Type B pancreatic cell (in vitro differentiated cells): ENCODE measurements around the gene TLK1. TPM values are rescaled to one million over a fixed set of nuclear protein-coding genes. Genes with fewer than 3 reads are reported as not detected.

Source experiments
- DNase-seq: peaks from one replicate; pipeline ENCODE4 v3.0.0; 2021; ENCODE audit warnings: mixed read lengths; ENCODE audit not compliant: unreplicated experiment; ENCODE audit errors: extremely low spot score
- H3K27ac Mint-ChIP-seq: 2 replicates; pipeline ENCODE4 v1.8.0; 2021; ENCODE audit warnings: mild to moderate bottlenecking, mixed read lengths
- H3K27me3 Mint-ChIP-seq: 2 replicates; pipeline ENCODE4 v1.8.0; 2021; ENCODE audit warnings: mixed read lengths
- H3K36me3 Mint-ChIP-seq: 2 replicates; pipeline ENCODE4 v1.8.0; 2021; ENCODE audit warnings: mixed read lengths
- H3K4me1 Mint-ChIP-seq: one replicate; pipeline ENCODE4 v1.8.0; 2021; ENCODE audit warnings: mixed read lengths; ENCODE audit not compliant: unreplicated experiment
- H3K4me3 Mint-ChIP-seq: 2 replicates; pipeline ENCODE4 v1.8.0; 2021; ENCODE audit warnings: mild to moderate bottlenecking, mixed read lengths
- H3K9me3 Mint-ChIP-seq: 2 replicates; pipeline ENCODE4 v1.8.0; 2021; ENCODE audit warnings: mixed read lengths
- CTCF ChIP-seq: fragments of 200-600 bp; sonication (generic); conservative IDR thresholded peaks from 2 replicates; pipeline ENCODE4 v1.5.0; 2021; ENCODE audit warnings: antibody characterized with exemption, mild to moderate bottlenecking
- total RNA-seq: library from RNA; stranded (reverse); gene quantifications from 2 replicates; pipeline ENCODE4 v1.2.1, GENCODE V29; 2021; ENCODE audit warnings: low replicate concordance

Gene TLK1
- total RNA-seq, 1 donor from 2014 or later = 54.2 TPM

GRCh38 chr2:171008550-171009205 is 152.0 kb downstream of the TLK1 start:
- no peak for DNase-seq
- peaks cover 40% of the 10 kb centered on the region for H3K36me3 Mint-ChIP-seq
- H3K9me3 Mint-ChIP-seq = no peaks in the 10 kb centered on the region
- H3K4me1 Mint-ChIP-seq = no peaks in the 10 kb centered on the region
- H3K4me3 Mint-ChIP-seq = no peak overlapping the region
- TF ChIP-seq CTCF = no peak
- no peaks in the 10 kb centered on the region for H3K27me3 Mint-ChIP-seq
- H3K27ac Mint-ChIP-seq = no peak overlapping the region

GRCh38 chr2:171004833-171005232 is 155.9 kb downstream of the TLK1 start:
- no peaks in the 10 kb centered on the region for H3K9me3 Mint-ChIP-seq

GRCh38 chr2:171004363-171004762 is 156.3 kb downstream of the TLK1 start:
- Mint-ChIP-seq H3K4me3 (no peak overlapping the region), H3K27me3 (no peaks in the 10 kb centered on the region), H3K9me3 (no peaks in the 10 kb centered on the region), H3K4me1 (no peaks in the 10 kb centered on the region), H3K36me3 (peaks cover 40% of the 10 kb centered on the region), H3K27ac (no peak overlapping the region)
- TF ChIP-seq CTCF = no peak
- DNase-seq = no peak

More at GRCh38 chr2:171004833-171005232, 155.9 kb downstream of the TLK1 start:
- TF ChIP-seq CTCF = no peak
- H3K4me3 Mint-ChIP-seq = no peak overlapping the region
- H3K36me3 Mint-ChIP-seq = peaks cover 42% of the 10 kb centered on the region
- no peaks in the 10 kb centered on the region for H3K27me3 Mint-ChIP-seq
- no peak for DNase-seq
- H3K27ac Mint-ChIP-seq = no peak overlapping the region
- no peaks in the 10 kb centered on the region for H3K4me1 Mint-ChIP-seq

GRCh38 chr2:170999654-171000053 is 161.0 kb downstream of the TLK1 start:
- no peak for TF ChIP-seq CTCF
- no peak for DNase-seq
- H3K9me3 Mint-ChIP-seq = no peaks in the 10 kb centered on the region
- H3K4me1 Mint-ChIP-seq = no peaks in the 10 kb centered on the region
- H3K27ac Mint-ChIP-seq = no peak overlapping the region
- H3K27me3 Mint-ChIP-seq = no peaks in the 10 kb centered on the region
- peaks cover 39% of the 10 kb centered on the region for H3K36me3 Mint-ChIP-seq
- H3K4me3 Mint-ChIP-seq = no peak overlapping the region

GRCh38 chr2:170997893-170998597 is 162.6 kb downstream of the TLK1 start:
- Mint-ChIP-seq H3K27ac (no peak overlapping the region), H3K9me3 (no peaks in the 10 kb centered on the region), H3K4me1 (no peaks in the 10 kb centered on the region), H3K4me3 (no peak overlapping the region), H3K36me3 (peaks cover 35% of the 10 kb centered on the region), H3K27me3 (no peaks in the 10 kb centered on the region)
- no peak for DNase-seq
- no peak for TF ChIP-seq CTCF
